Left hindlimb (tissue), 1 donor: Measurements from ENCODE around the gene RGS10.

Source experiments
- DNase-seq: peaks from one replicate; pipeline ENCODE4 v3.0.0-alpha.2; 2018

RGS10 gene

GRCh38 chr10:119517235-119518141, 25.0 kb downstream of the RGS10 start:
- DNase-seq: no peak

DNA sequence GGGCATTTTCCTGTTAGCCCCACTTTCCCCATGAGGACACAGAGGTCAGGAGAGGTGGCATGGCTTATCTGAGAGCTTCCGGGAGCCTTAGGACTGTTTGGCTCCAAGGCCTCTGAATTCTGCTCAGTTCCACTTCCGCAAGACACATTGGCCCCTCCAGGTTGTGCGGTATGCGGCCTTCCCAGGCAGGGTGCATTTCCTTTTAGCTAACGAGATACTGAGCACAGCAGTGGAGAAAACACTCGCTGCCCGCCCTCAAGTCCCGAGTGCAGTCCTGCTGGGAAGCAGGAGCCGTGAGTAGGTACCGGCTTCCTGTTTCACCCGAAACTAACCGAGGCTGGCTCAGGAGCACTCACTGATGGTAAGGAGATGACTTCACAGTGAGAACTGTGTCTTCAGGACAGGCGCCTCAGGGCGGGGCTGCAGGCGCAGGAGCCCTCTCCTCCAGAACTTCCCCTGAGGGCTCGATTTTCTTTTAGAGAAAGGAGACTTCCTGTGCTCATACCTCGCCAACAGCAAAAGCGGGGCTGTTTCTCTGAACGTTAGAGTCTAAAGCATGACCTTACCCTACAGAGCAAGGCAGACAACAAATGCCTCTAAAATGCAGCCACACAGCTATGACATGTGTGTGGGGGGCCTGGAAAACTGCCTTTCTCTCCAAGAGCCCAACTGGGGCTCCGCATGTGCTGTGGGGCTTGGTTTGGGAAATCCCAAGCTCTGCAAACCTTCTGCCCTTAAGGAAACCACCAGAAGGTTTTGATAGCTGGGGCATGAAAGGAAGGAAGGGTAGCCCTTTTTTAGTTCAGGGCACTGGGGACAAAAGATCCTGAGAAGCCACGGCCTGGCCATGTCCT, 25.9 kb downstream of the RGS10 start:
- DNase-seq: no peak

GRCh38 chr10:119515511-119516045, 26.9 kb downstream of the RGS10 start:
- no peak for DNase-seq

DNA sequence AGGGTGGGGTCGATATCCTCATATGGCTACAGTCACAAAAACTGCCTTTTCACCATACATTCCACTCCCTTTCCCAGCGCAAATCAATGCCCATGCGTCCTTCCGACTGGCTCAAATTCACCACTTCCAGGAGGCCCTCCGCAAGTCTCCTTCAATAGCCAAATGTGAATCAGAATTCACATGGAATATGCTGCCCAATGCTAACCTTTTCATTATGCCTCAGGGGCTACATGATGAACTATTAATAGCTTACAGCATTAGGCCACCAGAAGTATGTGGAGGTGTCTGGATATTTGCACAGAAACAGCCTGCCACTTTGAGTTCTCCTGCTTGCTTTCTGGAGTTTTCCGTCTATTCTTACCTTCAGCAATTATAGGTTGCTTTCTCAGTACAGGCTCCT, 27.7 kb downstream of the RGS10 start:
- DNase-seq: no peak

- no peak for DNase-seq
Observed at GRCh38 chr10:119511828-119512515, 30.5 kb downstream of the RGS10 start.

GRCh38 chr10:119509909-119510451, 32.5 kb downstream of the RGS10 start:
- peak; percentile 77 for DNase-seq

GRCh38 chr10:119507115-119507514, 35.4 kb downstream of the RGS10 start:
- DNase-seq: no peak

DNA sequence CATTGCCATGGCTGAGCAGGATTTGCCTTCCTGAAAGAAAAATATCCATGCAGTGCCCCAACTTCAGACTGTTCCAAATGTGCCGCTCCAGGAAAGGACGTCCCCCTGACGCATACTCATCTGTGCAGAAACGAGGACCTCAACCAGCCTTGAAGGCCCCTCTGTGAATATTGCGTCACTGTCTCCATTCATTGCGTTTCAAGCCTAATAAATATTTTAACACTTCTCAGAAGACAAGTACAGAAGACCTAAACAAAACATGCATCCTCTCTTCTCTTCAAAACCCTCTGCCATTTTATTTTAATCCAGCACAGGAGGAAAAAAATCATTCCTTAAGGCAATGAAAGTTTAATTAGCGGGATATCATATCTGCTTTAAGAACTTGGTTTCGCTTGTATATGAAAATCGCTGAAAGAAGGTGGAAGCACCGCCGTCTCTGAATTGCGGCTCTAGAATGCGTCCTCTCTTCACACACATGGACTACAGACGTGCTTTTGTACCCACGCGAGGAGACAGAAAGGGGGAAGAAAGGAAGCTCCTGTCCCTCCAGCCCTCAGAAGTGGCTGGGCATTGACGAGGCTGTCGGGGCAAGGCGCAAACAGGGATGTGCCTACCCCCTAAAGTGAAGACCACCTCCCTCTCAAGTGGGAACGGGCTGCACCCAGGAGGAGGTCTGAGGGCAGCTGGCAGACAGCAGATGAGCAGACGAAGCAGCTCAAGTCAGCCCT, 36.8 kb downstream of the RGS10 start:
- DNase-seq: no peak

DNA sequence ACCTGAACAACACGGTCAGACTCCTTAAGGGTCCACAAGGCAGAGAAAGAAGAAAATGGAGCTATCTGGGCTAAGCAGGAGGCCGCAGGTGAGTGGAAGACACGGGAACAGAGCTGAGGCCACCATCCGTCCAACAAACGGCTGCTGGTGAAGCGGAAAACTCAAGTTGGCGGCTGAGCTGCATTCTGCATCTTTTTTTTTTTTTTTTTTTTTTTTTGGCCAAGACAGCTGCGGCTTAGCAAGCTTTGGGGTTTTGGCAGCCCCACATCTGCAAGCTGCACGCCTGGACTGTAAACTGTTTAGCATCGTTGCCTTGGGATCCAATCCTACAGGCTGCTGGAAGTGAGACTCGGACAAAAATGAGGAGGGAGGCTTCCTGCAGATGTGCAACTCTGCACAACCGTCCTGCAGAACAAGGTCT, 37.4 kb downstream of the RGS10 start:
- peak; percentile 89 for DNase-seq

- DNase-seq: no peak
Observed at GRCh38 chr10:119504651-119505050, 37.9 kb downstream of the RGS10 start.

DNA sequence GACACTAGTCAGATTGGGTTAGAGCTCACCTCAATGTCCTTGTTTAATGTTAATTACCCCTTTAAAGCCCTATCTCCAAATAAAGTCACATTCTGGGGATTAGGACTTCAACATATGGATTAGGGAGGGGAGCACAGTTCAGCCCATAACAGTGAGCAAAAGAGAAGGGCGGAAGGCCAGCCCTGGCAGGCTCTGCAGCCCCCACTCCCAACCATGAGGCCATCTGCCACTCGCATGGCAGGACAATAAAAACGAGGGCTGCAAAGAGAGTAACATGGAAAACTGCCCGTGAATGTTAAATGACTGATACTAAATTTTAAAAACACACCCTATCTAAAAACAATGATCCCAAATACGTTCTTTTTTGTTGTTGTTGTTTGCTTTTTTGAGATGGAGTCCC, 38.7 kb downstream of the RGS10 start:
- DNase-seq: no peak

DNA sequence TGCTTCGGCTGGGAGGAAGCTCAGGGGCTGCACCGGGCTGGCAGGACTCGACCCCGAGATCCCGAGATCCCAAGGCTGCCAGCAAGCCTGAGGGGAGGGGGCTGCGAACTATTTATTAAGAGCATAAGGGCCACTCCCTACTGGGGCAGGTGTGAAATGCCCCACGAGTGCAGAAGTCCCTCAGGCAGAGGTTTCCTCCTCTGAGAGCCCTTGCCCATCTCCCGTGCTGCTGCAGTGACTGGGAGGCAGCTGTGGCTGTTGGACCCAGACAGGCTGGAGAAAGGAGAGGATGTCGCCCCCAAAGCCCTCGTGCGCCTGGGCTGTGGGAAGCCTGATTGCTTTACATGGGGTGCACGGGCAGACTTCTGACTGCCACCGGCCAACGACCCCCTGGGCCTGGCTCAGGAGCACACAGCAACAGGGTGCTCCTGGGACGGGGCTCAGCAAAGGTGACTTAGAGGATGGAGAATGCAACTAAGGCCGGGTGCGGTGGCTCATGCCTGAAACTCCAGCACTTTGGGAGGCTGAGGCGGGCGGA, 39.8 kb downstream of the RGS10 start:
- no peak for DNase-seq

DNA sequence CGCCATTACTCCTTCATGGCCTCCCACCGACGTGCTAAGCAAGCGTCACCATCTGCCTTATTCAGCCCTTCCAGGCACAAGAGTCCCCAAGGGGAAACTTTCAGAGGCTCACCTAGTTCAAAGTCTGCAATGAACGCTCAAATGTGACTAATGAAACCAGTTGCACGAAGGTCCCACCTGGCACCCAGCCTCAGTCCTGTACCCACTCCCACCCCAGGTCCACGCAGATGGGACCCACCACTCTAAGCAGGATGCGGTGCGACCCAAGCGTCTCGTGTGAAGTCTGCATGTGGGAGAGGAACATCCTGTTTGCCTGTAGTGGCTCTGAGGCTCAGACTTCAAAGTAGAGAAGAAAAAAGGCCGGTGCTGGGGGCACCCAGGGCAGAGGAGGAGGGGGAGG, 40.3 kb downstream of the RGS10 start:
- DNase-seq: no peak

- DNase-seq: no peak
Observed at GRCh38 chr10:119501690-119502089, 40.8 kb downstream of the RGS10 start.

DNA sequence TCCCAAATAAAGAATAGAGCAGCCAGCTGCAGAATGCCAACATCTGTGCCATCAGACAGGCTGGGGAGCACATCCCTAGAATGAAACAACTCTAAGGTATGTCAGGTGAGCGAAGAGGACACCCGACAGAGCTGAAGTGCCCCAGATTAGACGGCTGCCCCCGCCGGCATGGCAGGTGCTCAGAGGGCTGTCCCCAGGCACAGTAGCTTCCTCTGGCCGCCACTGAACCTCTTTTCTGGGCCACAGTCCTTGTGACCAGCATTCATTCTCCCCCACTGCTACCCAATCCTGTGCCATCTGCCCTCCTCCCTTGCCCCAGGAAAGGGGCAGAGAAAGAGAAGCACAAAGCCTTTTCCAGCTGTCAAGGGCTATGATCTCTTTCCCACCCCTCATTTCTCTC, 41.7 kb downstream of the RGS10 start:
- no peak for DNase-seq

- no peak for DNase-seq
Observed at GRCh38 chr10:119500123-119500795, 42.3 kb downstream of the RGS10 start.

GRCh38 chr10:119499677-119500002, 42.9 kb downstream of the RGS10 start:
- DNase-seq: no peak

DNA sequence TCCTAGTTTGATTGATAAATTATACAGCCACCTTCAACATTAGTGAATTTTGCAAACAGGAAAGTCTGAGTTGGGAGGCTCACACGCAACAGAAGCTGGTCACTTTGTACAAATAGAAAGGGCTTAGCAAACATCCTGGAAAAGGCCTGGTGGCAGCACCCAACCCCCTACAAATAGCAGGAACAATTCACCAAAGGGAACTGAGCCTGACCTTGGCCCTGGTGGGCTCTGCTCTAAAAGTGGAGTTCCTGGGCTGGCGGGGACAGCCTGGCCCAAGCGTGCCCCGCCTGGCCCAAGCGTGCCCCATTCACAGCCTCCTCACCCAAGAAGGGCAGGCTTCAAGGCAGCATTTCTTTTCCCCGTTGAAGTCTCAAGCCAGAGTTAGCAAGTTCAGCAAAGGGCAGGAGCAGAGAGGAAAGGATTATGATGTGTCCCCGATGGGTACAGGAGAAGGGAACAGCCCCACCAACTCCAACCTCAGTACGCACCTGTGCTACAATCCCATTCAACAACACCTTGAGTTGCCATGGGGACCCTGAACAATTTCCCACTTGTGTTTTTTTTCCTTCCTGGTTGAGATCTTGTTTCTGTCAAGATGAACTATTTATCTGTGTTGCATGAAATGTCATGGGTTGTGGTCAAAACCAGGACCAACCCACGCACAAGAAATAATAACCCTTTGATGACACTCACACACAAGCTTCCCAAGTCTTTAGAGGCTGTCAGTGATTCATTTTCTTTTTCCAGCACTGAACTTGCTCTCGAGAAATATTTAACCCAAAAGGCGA, 43.4 kb downstream of the RGS10 start:
- DNase-seq: no peak

- no peak for DNase-seq
Observed at GRCh38 chr10:119497243-119497642, 45.3 kb downstream of the RGS10 start.

GRCh38 chr10:119496273-119496672, 46.2 kb downstream of the RGS10 start:
- no peak for DNase-seq
